Prostate gland (tissue), 2 donors: ENCODE data around the gene MCFD2. TPM values are rescaled to one million over a fixed set of nuclear protein-coding genes. Genes with fewer than 3 reads are reported as not detected.

Experiments used
- DNase-seq: peaks from one replicate; pipeline ENCODE4 v3.0.0-alpha.2; 2019; ENCODE audit warnings: low spot score
- H3K27ac ChIP-seq, 2 donors: fragments of 200-600 bp; sonication (generic); 2 replicates each; pipeline ENCODE4 v1.5.1; 2017 to 2019
- H3K27me3 ChIP-seq: fragments of 200-600 bp; sonication (generic); replicated peaks from 2 replicates; pipeline ENCODE4 v1.5.1; 2019; ENCODE audit not compliant: insufficient read depth
- H3K36me3 ChIP-seq, 2 donors: fragments of 200-600 bp; sonication (generic); 1 replicate in 1 of 2; 2 replicates in 1 of 2; pipeline versions ENCODE4 v1.5.1 to v1.8.1; 2017 to 2019
- H3K4me1 ChIP-seq: fragments of 200-600 bp; sonication (generic); replicated peaks from 2 replicates; pipeline ENCODE4 v1.5.1; 2019
- H3K4me3 ChIP-seq, 2 donors: fragments of 200-600 bp; sonication (generic); 2 replicates each; pipeline ENCODE4 v1.5.1; 2017 to 2019
- H3K9me3 ChIP-seq: fragments of 200-600 bp; sonication (generic); 2 replicates; pipeline ENCODE4 v1.5.1; 2017
- CTCF ChIP-seq, 4 experiments: fragments of 200-600 bp in 2 of 4; fragments of 450-650 bp in 2 of 4; sonication (generic) in 2 of 4; IDR thresholded peaks; 1 replicate in 3 of 4; 2 replicates in 1 of 4; pipeline ENCODE4 v1.5.1; 2016 to 2019; ENCODE audit warnings: antibody characterized with exemption in 4 of 4, mild to moderate bottlenecking in 2 of 4, moderate library complexity in 2 of 4
- POLR2A ChIP-seq: fragments of 450-650 bp; IDR thresholded peaks from one replicate; pipeline ENCODE4 v1.6.1; 2016; ENCODE audit warnings: antibody characterized with exemption, mild to moderate bottlenecking
- POLR2AphosphoS5 ChIP-seq: sonication (generic); formaldehyde crosslinking; IDR thresholded peaks from one replicate; pipeline ENCODE4 v1.6.1; 2017; ENCODE audit warnings: antibody characterized with exemption
- WGBS: methylation state at CpG from one replicate; pipeline ENCODE4 v1.1.5; 2018; 5-methylcytosine and 5-hydroxymethylcytosine counted together
- intact Hi-C: fragments of 100-400 bp; cut with DNase I; formaldehyde crosslinking; loops from one replicate; pipeline ENCODE4 v1.14.2; 2022
- total RNA-seq, 2 donors: library from RNA; depleted of rRNA; stranded (reverse); fragments of >200 nt; gene quantifications; one replicate each; pipeline ENCODE4 v1.1.0, GENCODE V29; 2016

MCFD2 gene
- total RNA-seq, 2 donors from 2014 or later = 77.9 to 88.4 TPM

- no peak for DNase-seq
- Histone ChIP-seq H3K9me3 (no peaks in the 10 kb centered on the region), H3K27me3 (no peaks in the 10 kb centered on the region), H3K36me3 (no peaks in the 10 kb centered on the region), H3K27ac (no peak overlapping the region), H3K4me1 (no peaks in the 10 kb centered on the region), H3K4me3 (no peak overlapping the region)
- intact Hi-C loops = loop anchor here (5.0 kb wide), 1 partner anchor 213 kb away; no protein-coding TSS in a partner anchor
- TF ChIP-seq CTCF (IDR thresholded peaks at IDR 0.05) (no peak), POLR2A (no peak)
- 89% methylated on average over 8 of the region's 8 CpGs for whole genome bisulfite sequencing
Observed at GRCh38 chr2:46870051-46870839, 45.4 kb downstream of the MCFD2 start.

- peak overlapping the region in 1 of 2 donors; percentile 33 for H3K27ac ChIP-seq
- TF ChIP-seq POLR2A (no peak), POLR2AphosphoS5 (no peak), CTCF (IDR thresholded peaks at IDR 0.05) (no peak)
- H3K36me3 ChIP-seq = no peaks in the 10 kb centered on the region
- intact Hi-C loops = loop anchor here (5.0 kb wide), 1 partner anchor 212 kb away; no protein-coding TSS in a partner anchor
- no peak for DNase-seq
- H3K4me1 ChIP-seq = no peaks in the 10 kb centered on the region
- no peaks in the 10 kb centered on the region for H3K27me3 ChIP-seq
- no peaks in the 10 kb centered on the region for H3K9me3 ChIP-seq
- WGBS = 53% methylated on average over 3 of the region's 3 CpGs
- no peak overlapping the region for H3K4me3 ChIP-seq
Observed at GRCh38 chr2:46869621-46870020, 46.0 kb downstream of the MCFD2 start.

GRCh38 chr2:46866770-46867246, 48.8 kb downstream of the MCFD2 start:
- WGBS = 54% methylated on average over 11 of the region's 11 CpGs
- Histone ChIP-seq H3K36me3 (no peaks in the 10 kb centered on the region), H3K27me3 (no peaks in the 10 kb centered on the region), H3K27ac (peak overlapping the region; percentile 42 to 68), H3K4me1 (no peaks in the 10 kb centered on the region), H3K9me3 (no peaks in the 10 kb centered on the region), H3K4me3 (no peak overlapping the region)
- TF ChIP-seq POLR2AphosphoS5 (peak; percentile 74), CTCF (IDR thresholded peaks at IDR 0.05) (no peak)
- peak; percentile 53 for DNase-seq
- intact Hi-C loops = no loop called here

- TF ChIP-seq CTCF (IDR thresholded peaks at IDR 0.05) = no peak
- no peak for TF ChIP-seq POLR2A
- no peak for TF ChIP-seq POLR2AphosphoS5
- H3K9me3 ChIP-seq = no peaks in the 10 kb centered on the region
- no peak overlapping the region for H3K27ac ChIP-seq
- no peaks in the 10 kb centered on the region for H3K27me3 ChIP-seq
- DNase-seq = no peak
- intact Hi-C loops = no loop called here
- no peaks in the 10 kb centered on the region for H3K36me3 ChIP-seq
- no peak overlapping the region for H3K4me3 ChIP-seq
- H3K4me1 ChIP-seq = no peaks in the 10 kb centered on the region
- WGBS = 85% methylated on average over 7 of the region's 7 CpGs
Observed at GRCh38 chr2:46865181-46865970, 50.2 kb downstream of the MCFD2 start.
